ENCODE results near the gene ADAMTS18. TPM values are rescaled to one million over a fixed set of nuclear protein-coding genes. Genes with fewer than 3 reads are reported as not detected.

Gene ADAMTS18
- total RNA-seq, 1 donor from 2014 or later: not detected

GRCh38 chr16:77385481-77385880 is 49.4 kb downstream of the ADAMTS18 start:
- CTCF ChIA-PET: no interaction called here
- no peak overlapping the region for H3K27ac Mint-ChIP-seq
- no peak for ATAC-seq (ENCODE audit: low read depth)

GRCh38 chr16:77383606-77384187 is 51.1 kb downstream of the ADAMTS18 start:
- POLR2A ChIA-PET: no interaction called here
- TF ChIP-seq CTCF (IDR thresholded peaks at IDR 0.05): no peak
- no peak overlapping the region for H3K27ac Mint-ChIP-seq
- CTCF ChIA-PET: no interaction called here
- no peaks in the 10 kb centered on the region for H3K9me3 Mint-ChIP-seq
- H3K4me1 Mint-ChIP-seq: no peaks in the 10 kb centered on the region
- ATAC-seq (ENCODE audit: low read depth) (no peak), DNase-seq (no peak)
- intact Hi-C loops (cut with micrococcal nuclease): no loop called here
- H3K36me3 Mint-ChIP-seq (ENCODE audit: low read depth): no peaks in the 10 kb centered on the region
- no peak overlapping the region for H3K4me3 Mint-ChIP-seq
- peaks cover 4% of the 10 kb centered on the region for H3K27me3 Mint-ChIP-seq

More at GRCh38 chr16:77385481-77385880, 49.4 kb downstream of the ADAMTS18 start:
- no peaks in the 10 kb centered on the region for H3K9me3 Mint-ChIP-seq
- no peaks in the 10 kb centered on the region for H3K36me3 Mint-ChIP-seq (ENCODE audit: low read depth)
- intact Hi-C loops (cut with micrococcal nuclease): no loop called here
- peaks cover 4% of the 10 kb centered on the region for H3K27me3 Mint-ChIP-seq
- TF ChIP-seq CTCF (IDR thresholded peaks at IDR 0.05): no peak
- no peak overlapping the region for H3K4me3 Mint-ChIP-seq
- no peak for DNase-seq
- H3K4me1 Mint-ChIP-seq: no peaks in the 10 kb centered on the region
- POLR2A ChIA-PET: interaction anchor here (0.6 kb wide), 1 partner anchor 179 kb away, joined by 10 read pairs; no protein-coding TSS in a partner anchor

- no peak for ATAC-seq (ENCODE audit: low read depth)
- Mint-ChIP-seq H3K36me3 (ENCODE audit: low read depth) (no peaks in the 10 kb centered on the region), H3K9me3 (peaks cover 3% of the 10 kb centered on the region), H3K4me3 (no peak overlapping the region), H3K27ac (no peak overlapping the region), H3K27me3 (no peaks in the 10 kb centered on the region), H3K4me1 (no peaks in the 10 kb centered on the region)
- DNase-seq: no peak
- intact Hi-C loops (cut with micrococcal nuclease): loop anchor here (1.0 kb wide), 1 partner anchor 140 kb away; no protein-coding TSS in a partner anchor
- TF ChIP-seq CTCF (IDR thresholded peaks at IDR 0.05): no peak
- ChIA-PET CTCF (no interaction called here), POLR2A (no interaction called here)
These were observed 58.5 kb downstream of the ADAMTS18 start for GRCh38 chr16:77376358-77376757.

- CTCF ChIA-PET: no interaction called here
- Mint-ChIP-seq H3K4me1 (no peaks in the 10 kb centered on the region), H3K4me3 (no peak overlapping the region), H3K36me3 (ENCODE audit: low read depth) (no peaks in the 10 kb centered on the region), H3K9me3 (peaks cover 3% of the 10 kb centered on the region), H3K27ac (no peak overlapping the region), H3K27me3 (no peaks in the 10 kb centered on the region)
- POLR2A ChIA-PET: no interaction called here
- DNase-seq: no peak
- intact Hi-C loops (cut with micrococcal nuclease): no loop called here
- no peak for TF ChIP-seq CTCF (IDR thresholded peaks at IDR 0.05)
- ATAC-seq (ENCODE audit: low read depth): no peak
These were observed 59.4 kb downstream of the ADAMTS18 start for GRCh38 chr16:77375396-77375795.

GRCh38 chr16:77374384-77374783 is 60.5 kb downstream of the ADAMTS18 start:
- ChIA-PET CTCF (no interaction called here), POLR2A (no interaction called here)
- no peak for DNase-seq
- Mint-ChIP-seq H3K4me3 (no peak overlapping the region), H3K36me3 (ENCODE audit: low read depth) (no peaks in the 10 kb centered on the region), H3K27me3 (peaks cover 6% of the 10 kb centered on the region), H3K9me3 (peaks cover 3% of the 10 kb centered on the region), H3K27ac (no peak overlapping the region), H3K4me1 (no peaks in the 10 kb centered on the region)
- intact Hi-C loops (cut with micrococcal nuclease): no loop called here
- ATAC-seq (ENCODE audit: low read depth): no peak
- TF ChIP-seq CTCF (IDR thresholded peaks at IDR 0.05): no peak
